Spleen (tissue), 11 donors: Measurements from ENCODE around the gene PACS1. TPM values are rescaled to one million over a fixed set of nuclear protein-coding genes. Genes with fewer than 3 reads are reported as not detected.
"Not testable (repeated sequence)": the region's sequence is repeated elsewhere in the genome, so short reads cannot be mapped to it uniquely, and the experiment has no call there.

Experiments
- DNase-seq: peaks from one replicate; pipeline ENCODE4 v3.0.0-alpha.2; 2020
- H3K27ac ChIP-seq, 8 donors: fragments of 200-600 bp; sonication (generic) in 7 of 8; 1 replicate in 4 of 8; 2 replicates in 4 of 8; pipeline versions ENCODE4 v1.5.0 to v1.8.0; 2016 to 2021; ENCODE audit warnings: inconsistent platforms in 4 of 8, mild to moderate bottlenecking in 4 of 8, moderate library complexity in 1 of 8
- H3K27me3 ChIP-seq, 7 donors: fragments of 200-600 bp; sonication (generic) in 6 of 7; replicated peaks in 1 of 7; 1 replicate in 4 of 7; 2 replicates in 3 of 7; pipeline versions ENCODE4 v1.5.0 to v1.8.0; 2016 to 2021; ENCODE audit warnings: inconsistent platforms in 3 of 7, mild to moderate bottlenecking in 1 of 7
- H3K36me3 ChIP-seq, 6 donors: fragments of 200-600 bp; sonication (generic) in 5 of 6; 1 replicate in 4 of 6; 2 replicates in 2 of 6; pipeline versions ENCODE4 v1.5.0 to v1.8.0; 2016 to 2021; ENCODE audit warnings: inconsistent platforms in 2 of 6
- H3K4me1 ChIP-seq, 6 donors: fragments of 200-600 bp; sonication (generic) in 5 of 6; 1 replicate in 3 of 6; 2 replicates in 3 of 6; pipeline versions ENCODE4 v1.5.0 to v1.8.0; 2016 to 2021; ENCODE audit warnings: inconsistent platforms in 3 of 6
- H3K4me3 ChIP-seq, 8 donors: fragments of 200-600 bp; sonication (generic) in 7 of 8; 1 replicate in 4 of 8; 2 replicates in 4 of 8; pipeline versions ENCODE4 v1.5.0 to v1.8.0; 2016 to 2021; ENCODE audit warnings: inconsistent platforms in 4 of 8, mild to moderate bottlenecking in 4 of 8, moderate library complexity in 2 of 8
- H3K9me3 ChIP-seq, 8 donors: fragments of 200-600 bp; sonication (generic) in 7 of 8; 1 replicate in 4 of 8; 2 replicates in 4 of 8; pipeline versions ENCODE4 v1.5.0 to v1.8.0; 2016 to 2021; ENCODE audit warnings: inconsistent platforms in 4 of 8
- POLR2A ChIP-seq, 3 donors: fragments of 450-650 bp; IDR thresholded peaks; one replicate each; pipeline ENCODE4 v1.5.1; 2017; ENCODE audit warnings: antibody characterized with exemption in 3 of 3, mild to moderate bottlenecking in 1 of 3
- POLR2AphosphoS5 ChIP-seq, 3 donors: sonication (generic); formaldehyde crosslinking; IDR thresholded peaks; one replicate each; pipeline ENCODE4 v1.5.1; 2017; ENCODE audit warnings: antibody characterized with exemption in 3 of 3
- WGBS, 5 donors: extraction: QIAGEN DNeasy Blood & Tissue Kit in 3 of 5; methylation state at CpG; one replicate each; pipeline versions ENCODE4 v1.1.5 to v1.1.7; 2013 to 2018; 5-methylcytosine and 5-hydroxymethylcytosine counted together
- intact Hi-C: fragments of 100-400 bp; cut with DNase I; formaldehyde crosslinking; loops from one replicate; pipeline ENCODE4 v1.15.0; 2023; ENCODE audit warnings: low total_unique reads
- polyA plus RNA-seq, 3 donors: library from polyadenylated mRNA; stranded (reverse); fragments of 200-250 nt; gene quantifications; one replicate each; pipeline ENCODE4 v1.2.1, GENCODE V29; 2013
- total RNA-seq, 7 donors: library from RNA; depleted of rRNA in 3 of 7; stranded (reverse); fragments of >200 nt in 3 of 7; fragmentation: NEBNext Ultra II Directional in 4 of 7; extraction: Animal tissue kit (Norgen Biotek cat#: 25700) in 4 of 7; gene quantifications; one replicate each; pipeline versions ENCODE4 v1.1.0 to v1.2.1, GENCODE V29; 2016 to 2021
- TF ChIP-seq, protein P1 (sequence below), 11 experiments: fragments of 200-600 bp in 7 of 11; fragments of 450-650 bp in 4 of 11; sonication (generic) in 4 of 11; IDR thresholded peaks in 8 of 11; conservative IDR thresholded peaks in 3 of 11; 1 replicate in 7 of 11; 2 replicates in 4 of 11; pipeline versions ENCODE4 v1.4.0 to v1.8.0; 2016 to 2021; ENCODE audit warnings: antibody characterized with exemption in 11 of 11, inconsistent platforms in 4 of 11, mild to moderate bottlenecking in 1 of 11
- donor health status: healthy with polysubstance abuse.
- donor health status: DM: no; HTN: no; CAD: no; lungs with moderate emphysema.
- donor health status: DM: no; HTN: no; CAD: no.
- donor health status: Bipolar disorder and iron deficiency.
- donor health status: healthy.
- donor health status: DM: no; HTN: no; CAD: no.
- donor health status: DM: yes; HTN: yes; CAD: no.

The PACS1 gene
- total and polyA plus RNA-seq, 10 donors, result 20.6 to 126 (median 98.8) TPM

DNA sequence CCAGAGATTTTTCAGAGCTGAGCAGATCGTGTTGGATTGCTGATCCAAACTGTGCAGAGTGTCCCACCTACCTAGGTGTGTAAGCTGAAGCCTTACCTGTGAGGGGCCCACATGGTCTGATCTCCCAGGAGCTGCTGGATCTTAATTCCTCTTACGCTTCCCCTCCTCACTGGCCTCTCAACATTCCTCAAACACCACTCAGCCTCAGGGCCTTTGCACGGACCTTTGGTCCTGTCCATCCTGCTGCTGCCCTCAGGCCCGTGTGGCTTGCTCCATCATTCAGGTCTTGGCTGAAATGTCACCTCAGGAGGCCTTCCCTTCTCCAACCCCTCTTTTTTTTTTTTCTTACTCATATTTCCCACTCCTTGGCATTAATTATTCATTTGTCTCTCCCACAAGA is 177.2 kb downstream of the PACS1 start:
- H3K9me3 ChIP-seq, result no peaks in the 10 kb centered on the region
- no peak for DNase-seq
- H3K27ac ChIP-seq, result no peak overlapping the region
- no peak overlapping the region for H3K4me3 ChIP-seq
- H3K4me1 ChIP-seq, result peaks cover 0 to 11% (median 3%) of the 10 kb centered on the region in 6 donors
- H3K36me3 ChIP-seq, result peaks cover 0 to 77% (median 27%) of the 10 kb centered on the region in 6 donors
- intact Hi-C loops, result no loop called here
- TF ChIP-seq, protein P1, sequence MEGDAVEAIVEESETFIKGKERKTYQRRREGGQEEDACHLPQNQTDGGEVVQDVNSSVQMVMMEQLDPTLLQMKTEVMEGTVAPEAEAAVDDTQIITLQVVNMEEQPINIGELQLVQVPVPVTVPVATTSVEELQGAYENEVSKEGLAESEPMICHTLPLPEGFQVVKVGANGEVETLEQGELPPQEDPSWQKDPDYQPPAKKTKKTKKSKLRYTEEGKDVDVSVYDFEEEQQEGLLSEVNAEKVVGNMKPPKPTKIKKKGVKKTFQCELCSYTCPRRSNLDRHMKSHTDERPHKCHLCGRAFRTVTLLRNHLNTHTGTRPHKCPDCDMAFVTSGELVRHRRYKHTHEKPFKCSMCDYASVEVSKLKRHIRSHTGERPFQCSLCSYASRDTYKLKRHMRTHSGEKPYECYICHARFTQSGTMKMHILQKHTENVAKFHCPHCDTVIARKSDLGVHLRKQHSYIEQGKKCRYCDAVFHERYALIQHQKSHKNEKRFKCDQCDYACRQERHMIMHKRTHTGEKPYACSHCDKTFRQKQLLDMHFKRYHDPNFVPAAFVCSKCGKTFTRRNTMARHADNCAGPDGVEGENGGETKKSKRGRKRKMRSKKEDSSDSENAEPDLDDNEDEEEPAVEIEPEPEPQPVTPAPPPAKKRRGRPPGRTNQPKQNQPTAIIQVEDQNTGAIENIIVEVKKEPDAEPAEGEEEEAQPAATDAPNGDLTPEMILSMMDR (IDR thresholded peaks at IDR 0.05 in 8 of 11, conservative IDR thresholded peaks at IDR 0.05 in 3 of 11), result no peak
- no peak for TF ChIP-seq POLR2AphosphoS5 (IDR thresholded peaks at IDR 0.05)
- no peak for TF ChIP-seq POLR2A (IDR thresholded peaks at IDR 0.05)
- H3K27me3 ChIP-seq, result no peaks in the 10 kb centered on the region
- 89 to 96% (median 95%) methylated on average over 4 of the region's 4 CpGs for WGBS, 5 donors

GRCh38 chr11:66247801-66248200 is 177.7 kb downstream of the PACS1 start:
- WGBS, 5 donors, result 81 to 92% (median 87%) methylated on average over 3 of the region's 3 CpGs
- intact Hi-C loops, result no loop called here

DNA sequence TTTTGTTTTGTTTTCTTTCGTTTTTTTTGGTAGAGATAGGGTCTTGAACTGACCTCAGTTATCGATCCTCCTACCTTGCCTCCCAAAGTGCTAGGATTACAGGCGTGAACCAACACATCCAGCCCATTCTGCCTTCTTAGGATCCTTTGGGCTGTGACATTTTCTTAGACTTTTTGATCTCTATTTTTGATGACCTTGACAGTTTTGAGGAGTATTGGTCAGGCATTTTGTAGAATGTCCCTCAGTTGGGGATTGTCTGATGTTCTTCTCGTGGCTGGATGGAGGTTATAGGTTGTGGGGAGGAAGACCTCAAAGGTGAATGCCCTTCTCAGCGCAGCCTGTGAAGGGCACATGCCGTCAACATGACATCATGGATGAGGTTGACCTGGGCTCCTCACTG is 178.8 kb downstream of the PACS1 start:
- Histone ChIP-seq H3K4me1 (no peaks in the 10 kb centered on the region), H3K4me3 (no peak overlapping the region), H3K36me3 (peaks cover 0 to 61% (median 11%) of the 10 kb centered on the region in 6 donors), H3K9me3 (no peaks in the 10 kb centered on the region), H3K27me3 (no peaks in the 10 kb centered on the region), H3K27ac (no peak overlapping the region)
- intact Hi-C loops, result no loop called here
- TF ChIP-seq, protein P1 (IDR thresholded peaks at IDR 0.05 in 8 of 11, conservative IDR thresholded peaks at IDR 0.05 in 3 of 11), result no peak
- TF ChIP-seq POLR2A (IDR thresholded peaks at IDR 0.05), result no peak
- no peak for TF ChIP-seq POLR2AphosphoS5 (IDR thresholded peaks at IDR 0.05)
- 88 to 99% (median 92%) methylated on average over 6 of the region's 6 CpGs for WGBS, 5 donors
- no peak for DNase-seq

More at GRCh38 chr11:66247801-66248200, 177.7 kb downstream of the PACS1 start:
- no peak overlapping the region for H3K4me3 ChIP-seq
- H3K4me1 ChIP-seq, result peaks cover 0 to 6% (median under 1%) of the 10 kb centered on the region in 6 donors
- H3K27ac ChIP-seq, result no peak overlapping the region
- TF ChIP-seq POLR2AphosphoS5 (IDR thresholded peaks at IDR 0.05) (no peak), POLR2A (IDR thresholded peaks at IDR 0.05) (no peak)
- TF ChIP-seq, protein P1 (IDR thresholded peaks at IDR 0.05 in 8 of 11, conservative IDR thresholded peaks at IDR 0.05 in 3 of 11), result no peak
- H3K27me3 ChIP-seq, result no peaks in the 10 kb centered on the region
- no peak for DNase-seq
- H3K9me3 ChIP-seq, result no peaks in the 10 kb centered on the region
- peaks cover 0 to 72% (median 22%) of the 10 kb centered on the region in 6 donors for H3K36me3 ChIP-seq

DNA sequence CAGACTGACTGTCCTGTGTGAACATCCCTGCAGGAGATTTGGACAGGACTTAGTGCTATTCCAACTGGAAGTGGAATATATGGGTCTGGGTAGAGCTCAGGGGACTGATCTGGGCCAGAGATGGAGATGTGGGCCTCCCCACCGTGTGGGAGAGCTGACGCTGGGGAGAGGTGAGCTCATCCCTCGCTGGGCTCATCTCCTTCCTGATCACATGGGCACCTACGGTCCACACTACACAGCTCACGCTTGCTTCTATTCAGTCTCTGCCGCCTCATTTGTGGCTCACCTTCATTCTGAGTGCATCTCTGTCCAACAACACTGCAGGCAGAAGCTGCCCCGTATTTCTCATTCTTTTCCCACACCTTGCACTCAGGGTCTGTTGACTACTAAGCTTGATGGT is 181.7 kb downstream of the PACS1 start:
- 72 to 87% (median 79%) methylated on average over 7 of the region's 7 CpGs for WGBS, 5 donors
- no peak for DNase-seq
- Histone ChIP-seq H3K4me1 (peaks cover 0 to 10% (median 7%) of the 10 kb centered on the region in 6 donors), H3K36me3 (peaks cover 0 to 40% (median 0%) of the 10 kb centered on the region in 6 donors), H3K27me3 (peaks cover 0 to 8% (median 0%) of the 10 kb centered on the region in 7 donors), H3K27ac (no peak overlapping the region), H3K9me3 (no peaks in the 10 kb centered on the region), H3K4me3 (no peak overlapping the region)
- intact Hi-C loops, result no loop called here
- TF ChIP-seq POLR2AphosphoS5 (IDR thresholded peaks at IDR 0.05) (peak in 1 of 3 donors; percentile 40), POLR2A (IDR thresholded peaks at IDR 0.05) (no peak)

DNA sequence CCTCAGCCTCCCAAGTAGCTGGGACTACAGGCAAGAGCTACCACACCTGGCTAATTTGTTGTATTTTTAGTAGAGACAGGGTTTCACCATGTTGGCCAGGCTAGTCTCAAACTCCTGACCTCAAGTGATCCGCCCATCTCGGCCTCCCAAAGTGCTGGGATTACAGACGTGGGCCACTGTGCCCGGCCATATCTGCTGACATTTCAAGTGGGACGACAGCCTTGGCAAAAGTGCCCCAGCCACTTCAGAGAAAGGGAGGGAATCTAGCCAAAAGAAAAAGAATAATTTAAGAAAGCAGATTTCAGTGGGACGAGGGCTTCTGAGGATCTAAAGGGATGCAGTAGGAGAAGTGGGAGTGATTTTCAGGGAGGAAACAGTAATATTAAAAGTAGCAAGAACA is 183.0 kb downstream of the PACS1 start:
- H3K27ac ChIP-seq, H3K9me3 ChIP-seq, DNase-seq, intact Hi-C loops, H3K4me3 ChIP-seq: not testable (repeated sequence)
- WGBS, 5 donors, result 72 to 80% (median 76%) methylated on average over 6 of the region's 6 CpGs
- H3K4me1 ChIP-seq, result peaks cover 0 to 21% (median 13%) of the 10 kb centered on the region in 6 donors
- peaks cover 0 to 15% (median 0%) of the 10 kb centered on the region in 7 donors for H3K27me3 ChIP-seq
- peaks cover 0 to 28% (median 0%) of the 10 kb centered on the region in 6 donors for H3K36me3 ChIP-seq
